CD4-positive, CD25-positive, alpha-beta regulatory T cell (primary cell): ENCODE measurements around the gene PDGFD. TPM values are rescaled to one million over a fixed set of nuclear protein-coding genes. Genes with fewer than 3 reads are reported as not detected.
"Not testable (repeated sequence)": the region's sequence is repeated elsewhere in the genome, so short reads cannot be mapped to it uniquely, and the experiment has no call there.

Source experiments
- ATAC-seq, 2 donors: fragments of 150-1000 bp; cut with Tn5 transposase; one replicate each; pipeline ENCODE4 v1.10.0; 2021; ENCODE audit warnings: low read depth in 2 of 2, moderate number of reproducible peaks in 2 of 2, moderate library complexity in 1 of 2
- DNase-seq, 3 donors: peaks; one replicate each; pipeline versions ENCODE4 v3.0.0 to v3.0.0-alpha.2; 2012 to 2022; ENCODE audit warnings: mixed read lengths in 1 of 3
- H3K27ac ChIP-seq: one replicate; pipeline ENCODE4 v1.7.0; 2013; ENCODE audit warnings: mild to moderate bottlenecking, low read length; ENCODE audit not compliant: insufficient read depth, poor library complexity, severe bottlenecking
- H3K27me3 ChIP-seq: one replicate; pipeline ENCODE4 v1.7.0; 2013; ENCODE audit warnings: low read length; ENCODE audit not compliant: control insufficient read depth, insufficient read depth
- H3K36me3 ChIP-seq: one replicate; pipeline ENCODE4 v1.7.0; 2013; ENCODE audit warnings: mild to moderate bottlenecking, low read length, moderate library complexity; ENCODE audit not compliant: control insufficient read depth, insufficient read depth
- H3K4me1 ChIP-seq: 2 replicates; pipeline ENCODE4 v1.7.0; 2013; ENCODE audit warnings: mild to moderate bottlenecking, low read length; ENCODE audit not compliant: insufficient read depth, control insufficient read depth, poor library complexity, severe bottlenecking
- H3K4me3 ChIP-seq: one replicate; pipeline ENCODE4 v1.7.0; 2013; ENCODE audit warnings: low read depth, mild to moderate bottlenecking, low read length, moderate library complexity
- H3K9me3 ChIP-seq, 2 experiments: 1 replicate in 1 of 2; 2 replicates in 1 of 2; pipeline ENCODE4 v1.7.0; 2013; ENCODE audit warnings: low read length in 2 of 2, mild to moderate bottlenecking in 1 of 2, moderate library complexity in 1 of 2; ENCODE audit not compliant: control insufficient read depth in 2 of 2
- H3K27ac Mint-ChIP-seq, 3 donors: one replicate each; pipeline ENCODE4 v1.8.0; 2020 to 2022; ENCODE audit warnings: mild to moderate bottlenecking in 3 of 3, mixed read lengths in 3 of 3, moderate library complexity in 2 of 3
- H3K27me3 Mint-ChIP-seq: one replicate; pipeline ENCODE4 v1.8.0; 2022; ENCODE audit warnings: mild to moderate bottlenecking, mixed read lengths
- H3K36me3 Mint-ChIP-seq: one replicate; pipeline ENCODE4 v1.8.0; 2020; ENCODE audit warnings: mixed read lengths
- H3K4me1 Mint-ChIP-seq, 4 donors: one replicate each; pipeline ENCODE4 v1.8.0; 2020 to 2022; ENCODE audit warnings: mixed read lengths in 4 of 4, mild to moderate bottlenecking in 1 of 4
- H3K4me3 Mint-ChIP-seq, 4 donors: one replicate each; pipeline ENCODE4 v1.8.0; 2020 to 2022; ENCODE audit warnings: mild to moderate bottlenecking in 4 of 4, mixed read lengths in 4 of 4, moderate library complexity in 3 of 4
- H3K9me3 Mint-ChIP-seq, 7 donors: one replicate each; pipeline ENCODE4 v1.8.0; 2020 to 2022; ENCODE audit warnings: mixed read lengths in 7 of 7, mild to moderate bottlenecking in 3 of 7, moderate library complexity in 2 of 7
- polyA plus RNA-seq, 4 donors: library from polyadenylated mRNA; unstranded; fragments of 300-500 nt; fragmentation: Illumina TruSeq; gene quantifications; one replicate each; pipeline ENCODE4 v1.2.3, GENCODE V29; 2021
- total RNA-seq: library from RNA; stranded (reverse); gene quantifications from one replicate; pipeline ENCODE4 v1.2.3, GENCODE V29; 2022

PDGFD gene
- total and polyA plus RNA-seq, 5 donors from 2014 or later: 0.05 TPM; not detected in 4

GRCh38 chr11:104049116-104049515 lies 114.8 kb downstream of the PDGFD start:
- H3K36me3 Mint-ChIP-seq: no peaks in the 10 kb centered on the region

GRCh38 chr11:104046858-104047257 lies 117.1 kb downstream of the PDGFD start:
- not testable (repeated sequence) for H3K27ac Mint-ChIP-seq, H3K9me3 Mint-ChIP-seq, H3K9me3 ChIP-seq, H3K27ac ChIP-seq, H3K4me3 Mint-ChIP-seq, H3K36me3 ChIP-seq, H3K4me1 Mint-ChIP-seq, DNase-seq, H3K4me1 ChIP-seq, H3K27me3 ChIP-seq, ATAC-seq, H3K36me3 Mint-ChIP-seq, H3K27me3 Mint-ChIP-seq, H3K4me3 ChIP-seq

More at GRCh38 chr11:104049116-104049515, 114.8 kb downstream of the PDGFD start:
- Histone ChIP-seq H3K36me3 (no peaks in the 10 kb centered on the region), H3K4me1 (no peaks in the 10 kb centered on the region), H3K27me3 (no peaks in the 10 kb centered on the region), H3K9me3 (no peaks in the 10 kb centered on the region), H3K4me3 (no peak overlapping the region), H3K27ac (no peak overlapping the region)
- H3K9me3 Mint-ChIP-seq: peaks cover 0 to 4% (median 0%) of the 10 kb centered on the region in 7 donors
- no peak overlapping the region for H3K27ac Mint-ChIP-seq
- DNase-seq: no peak
- H3K4me1 Mint-ChIP-seq: no peaks in the 10 kb centered on the region
- no peaks in the 10 kb centered on the region for H3K27me3 Mint-ChIP-seq
- ATAC-seq: no peak
- H3K4me3 Mint-ChIP-seq: no peak overlapping the region

GRCh38 chr11:104046331-104046730 lies 117.6 kb downstream of the PDGFD start:
- Mint-ChIP-seq H3K36me3 (no peaks in the 10 kb centered on the region), H3K27ac (no peak overlapping the region), H3K4me3 (no peak overlapping the region), H3K9me3 (peaks cover 0 to 4% (median 0%) of the 10 kb centered on the region in 7 donors), H3K4me1 (no peaks in the 10 kb centered on the region), H3K27me3 (no peaks in the 10 kb centered on the region)
- no peak overlapping the region for H3K27ac ChIP-seq
- no peaks in the 10 kb centered on the region for H3K9me3 ChIP-seq
- no peaks in the 10 kb centered on the region for H3K36me3 ChIP-seq
- no peak for ATAC-seq
- no peaks in the 10 kb centered on the region for H3K27me3 ChIP-seq
- no peaks in the 10 kb centered on the region for H3K4me1 ChIP-seq
- no peak overlapping the region for H3K4me3 ChIP-seq
- DNase-seq: no peak

GRCh38 chr11:104043678-104044239 lies 120.2 kb downstream of the PDGFD start:
- H3K27me3 Mint-ChIP-seq: no peaks in the 10 kb centered on the region
- ATAC-seq (no peak), DNase-seq (no peak)
- peaks cover 0 to 4% (median 0%) of the 10 kb centered on the region in 7 donors for H3K9me3 Mint-ChIP-seq
- no peaks in the 10 kb centered on the region for H3K36me3 Mint-ChIP-seq
- Histone ChIP-seq H3K27me3 (no peaks in the 10 kb centered on the region), H3K4me3 (no peak overlapping the region), H3K36me3 (no peaks in the 10 kb centered on the region), H3K4me1 (no peaks in the 10 kb centered on the region), H3K9me3 (no peaks in the 10 kb centered on the region), H3K27ac (no peak overlapping the region)
- H3K27ac Mint-ChIP-seq: no peak overlapping the region
- H3K4me3 Mint-ChIP-seq: no peak overlapping the region
- no peaks in the 10 kb centered on the region for H3K4me1 Mint-ChIP-seq

GRCh38 chr11:104043142-104043541 lies 120.8 kb downstream of the PDGFD start:
- Mint-ChIP-seq H3K9me3 (peaks cover 0 to 4% (median 0%) of the 10 kb centered on the region in 7 donors), H3K4me1 (no peaks in the 10 kb centered on the region), H3K27ac (no peak overlapping the region), H3K36me3 (no peaks in the 10 kb centered on the region), H3K27me3 (no peaks in the 10 kb centered on the region), H3K4me3 (no peak overlapping the region)
- Histone ChIP-seq H3K4me3 (no peak overlapping the region), H3K4me1 (no peaks in the 10 kb centered on the region), H3K27ac (no peak overlapping the region), H3K27me3 (no peaks in the 10 kb centered on the region), H3K36me3 (no peaks in the 10 kb centered on the region), H3K9me3 (no peaks in the 10 kb centered on the region)
- ATAC-seq: no peak
- DNase-seq: no peak

GRCh38 chr11:104041792-104042191 lies 122.2 kb downstream of the PDGFD start:
- Mint-ChIP-seq H3K9me3 (peaks cover 0 to 3% (median 0%) of the 10 kb centered on the region in 7 donors), H3K36me3 (no peaks in the 10 kb centered on the region), H3K4me1 (no peaks in the 10 kb centered on the region), H3K4me3 (no peak overlapping the region), H3K27ac (no peak overlapping the region), H3K27me3 (no peaks in the 10 kb centered on the region)
- ATAC-seq: no peak
- H3K27me3 ChIP-seq: no peaks in the 10 kb centered on the region
- no peak overlapping the region for H3K4me3 ChIP-seq
- DNase-seq: no peak
- no peaks in the 10 kb centered on the region for H3K36me3 ChIP-seq
- H3K9me3 ChIP-seq: no peaks in the 10 kb centered on the region
- no peak overlapping the region for H3K27ac ChIP-seq
- H3K4me1 ChIP-seq: no peaks in the 10 kb centered on the region

- no peak overlapping the region for H3K27ac ChIP-seq
- DNase-seq (no peak), ATAC-seq (no peak)
- H3K4me1 Mint-ChIP-seq: no peaks in the 10 kb centered on the region
- no peak overlapping the region for H3K27ac Mint-ChIP-seq
- no peaks in the 10 kb centered on the region for H3K9me3 ChIP-seq
- no peak overlapping the region for H3K4me3 ChIP-seq
- no peaks in the 10 kb centered on the region for H3K36me3 ChIP-seq
- no peaks in the 10 kb centered on the region for H3K36me3 Mint-ChIP-seq
- no peaks in the 10 kb centered on the region for H3K9me3 Mint-ChIP-seq
- no peaks in the 10 kb centered on the region for H3K4me1 ChIP-seq
- H3K27me3 ChIP-seq: no peaks in the 10 kb centered on the region
- H3K27me3 Mint-ChIP-seq: no peaks in the 10 kb centered on the region
- H3K4me3 Mint-ChIP-seq: no peak overlapping the region
Measured at GRCh38 chr11:104036995-104037394, 127.0 kb downstream of the PDGFD start.

GRCh38 chr11:104036588-104036987 lies 127.4 kb downstream of the PDGFD start, which contains the start of gene DDI1:
Gene DDI1 (plus strand): TSS chr11:104036640. CDS start chr11:104036823, 183 bp downstream.
- no peaks in the 10 kb centered on the region for H3K4me1 Mint-ChIP-seq
- DNase-seq (no peak), ATAC-seq (no peak)
- H3K36me3 Mint-ChIP-seq: no peaks in the 10 kb centered on the region
- H3K9me3 Mint-ChIP-seq: peaks cover 0 to 2% (median 0%) of the 10 kb centered on the region in 7 donors
- no peak within 1 kb of the TSS for H3K4me3 Mint-ChIP-seq
- no peak within 1 kb of the TSS for H3K27ac Mint-ChIP-seq
- Histone ChIP-seq H3K9me3 (no peaks in the 10 kb centered on the region), H3K4me3 (no peak within 1 kb of the TSS), H3K36me3 (no peaks in the 10 kb centered on the region), H3K27me3 (no peaks in the 10 kb centered on the region), H3K27ac (no peak within 1 kb of the TSS), H3K4me1 (no peaks in the 10 kb centered on the region)
- H3K27me3 Mint-ChIP-seq: no peaks in the 10 kb centered on the region
